Cardiac septum (tissue), 1 donor: ENCODE measurements around the gene TRAF3IP1. TPM values are rescaled to one million over a fixed set of nuclear protein-coding genes. Genes with fewer than 3 reads are reported as not detected.

ENCODE experiments used
- total RNA-seq: library from RNA; stranded (reverse); fragmentation: NEBNext Ultra II Directional; extraction: Animal tissue kit (Norgen Biotek cat#: 25700); gene quantifications from one replicate; pipeline ENCODE4 v1.2.1, GENCODE V29; 2021
- donor health status: DM: no; HTN: no; CAD: no.

TRAF3IP1 gene
- total RNA-seq, 1 donor from 2014 or later = 16.3 TPM

Other genes starting within 250 kb of the TRAF3IP1 start
- 0.08 TPM for gene ESPNL, start 220.2 kb upstream of the TRAF3IP1 start, total RNA-seq
- 14.3 TPM for gene KLHL30, start 181.8 kb upstream of the TRAF3IP1 start, total RNA-seq
- gene ERFE, start 161.5 kb upstream of the TRAF3IP1 start, total RNA-seq = 0.62 TPM
- 29.5 TPM for gene ILKAP, start 116.8 kb upstream of the TRAF3IP1 start, total RNA-seq
- 2.7 TPM for gene HES6, start 80.5 kb upstream of the TRAF3IP1 start, total RNA-seq
- 13.0 TPM for gene PER2, start 31.9 kb upstream of the TRAF3IP1 start, total RNA-seq
- gene ASB1, start 106.4 kb downstream of the TRAF3IP1 start, total RNA-seq = 54.8 TPM